Parathyroid adenoma (tissue), 2 donors: Measurements from ENCODE around the gene TRMT1.

ENCODE experiments used
- H2AFZ ChIP-seq: fragments of 300-600 bp; sonication (generic); one replicate; pipeline ENCODE4 v1.7.0; 2017; ENCODE audit warnings: antibody characterized with exemption, mild to moderate bottlenecking
- H3K27ac ChIP-seq: fragments of 300-600 bp; sonication (generic); one replicate; pipeline ENCODE4 v1.7.0; 2017
- H3K27me3 ChIP-seq: fragments of 300-600 bp; sonication (generic); one replicate; pipeline ENCODE4 v1.7.0; 2017; ENCODE audit warnings: low read length; ENCODE audit not compliant: control insufficient read depth, insufficient read depth
- H3K36me3 ChIP-seq: fragments of 300-600 bp; sonication (generic); one replicate; pipeline ENCODE4 v1.7.0; 2017; ENCODE audit warnings: low read length; ENCODE audit not compliant: control insufficient read depth, insufficient read depth
- H3K4me1 ChIP-seq: fragments of 300-600 bp; sonication (generic); one replicate; pipeline ENCODE4 v1.7.0; 2017; ENCODE audit warnings: control low read depth
- H3K4me2 ChIP-seq: fragments of 300-600 bp; sonication (generic); one replicate; pipeline ENCODE4 v1.7.0; 2017; ENCODE audit warnings: low read length
- H3K4me3 ChIP-seq: fragments of 300-600 bp; sonication (generic); one replicate; pipeline ENCODE4 v1.7.0; 2017; ENCODE audit warnings: low read depth, low read length
- H3K79me2 ChIP-seq: fragments of 300-600 bp; sonication (generic); one replicate; pipeline ENCODE4 v1.7.0; 2017; ENCODE audit warnings: control low read depth
- H3K9ac ChIP-seq: fragments of 300-600 bp; sonication (generic); one replicate; pipeline ENCODE4 v1.7.0; 2017; ENCODE audit warnings: mild to moderate bottlenecking
- H3K9me3 ChIP-seq: fragments of 300-600 bp; sonication (generic); one replicate; pipeline ENCODE4 v1.7.0; 2017; ENCODE audit warnings: low read length; ENCODE audit not compliant: control insufficient read depth
- CTCF ChIP-seq: fragments of 300-600 bp; sonication (generic); IDR thresholded peaks from one replicate; pipeline ENCODE4 v1.7.0; 2017; ENCODE audit warnings: antibody characterized with exemption, mild to moderate bottlenecking
- donor health status: primary hyperparathyroidism.

The TRMT1 gene

DNA sequence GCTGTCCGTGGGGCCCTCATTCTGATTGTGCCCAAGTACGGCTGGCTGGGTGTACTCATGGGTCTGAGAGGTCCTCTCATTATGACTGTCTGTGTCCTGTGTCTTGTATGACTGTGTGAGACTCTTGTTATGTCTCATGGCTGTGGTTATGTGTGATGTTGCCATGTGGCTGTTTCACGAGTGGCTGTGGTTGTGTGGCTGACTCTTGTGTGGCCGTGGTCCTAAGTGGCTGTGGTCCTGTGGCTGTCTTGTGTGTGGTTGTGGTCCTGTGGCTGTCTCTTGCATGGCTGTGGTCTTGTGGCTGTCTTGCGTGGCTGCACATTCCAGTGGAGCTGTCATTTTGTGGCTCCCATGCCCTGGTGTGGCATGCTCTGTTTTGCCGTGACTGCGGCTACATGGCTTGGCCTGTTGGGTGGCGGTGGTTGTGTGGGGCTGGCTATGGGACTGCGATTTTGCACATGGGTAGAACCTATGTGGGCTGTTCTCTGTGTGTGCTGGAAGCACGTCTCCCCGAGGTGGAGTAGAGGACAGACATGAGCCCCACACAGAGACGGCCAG, 16.4 kb downstream of the TRMT1 start:
- H3K79me2 ChIP-seq, result no peaks in the 10 kb centered on the region
- H3K4me1 ChIP-seq, result peaks cover 9% of the 10 kb centered on the region
- H3K9me3 ChIP-seq, result no peaks in the 10 kb centered on the region
- TF ChIP-seq CTCF, result no peak
- H3K4me3 ChIP-seq, result no peak overlapping the region
- no peak overlapping the region for H3K4me2 ChIP-seq
- H3K36me3 ChIP-seq, result no peaks in the 10 kb centered on the region
- no peak overlapping the region for H2AFZ ChIP-seq
- no peak overlapping the region for H3K9ac ChIP-seq
- H3K27me3 ChIP-seq, result no peaks in the 10 kb centered on the region
- H3K27ac ChIP-seq, result peak overlapping the region; percentile 51

- H3K27me3 ChIP-seq, result no peaks in the 10 kb centered on the region
- H3K9me3 ChIP-seq, result no peaks in the 10 kb centered on the region
- no peaks in the 10 kb centered on the region for H3K79me2 ChIP-seq
- peaks cover 9% of the 10 kb centered on the region for H3K4me1 ChIP-seq
- H3K9ac ChIP-seq, result no peak overlapping the region
- H3K4me3 ChIP-seq, result no peak overlapping the region
- no peaks in the 10 kb centered on the region for H3K36me3 ChIP-seq
- H3K4me2 ChIP-seq, result no peak overlapping the region
- H3K27ac ChIP-seq, result peak overlapping the region; percentile 51
- TF ChIP-seq CTCF, result no peak
- H2AFZ ChIP-seq, result peak overlapping the region; percentile 50
Measured at GRCh38 chr19:13099073-13099999, 17.2 kb downstream of the TRMT1 start.

DNA sequence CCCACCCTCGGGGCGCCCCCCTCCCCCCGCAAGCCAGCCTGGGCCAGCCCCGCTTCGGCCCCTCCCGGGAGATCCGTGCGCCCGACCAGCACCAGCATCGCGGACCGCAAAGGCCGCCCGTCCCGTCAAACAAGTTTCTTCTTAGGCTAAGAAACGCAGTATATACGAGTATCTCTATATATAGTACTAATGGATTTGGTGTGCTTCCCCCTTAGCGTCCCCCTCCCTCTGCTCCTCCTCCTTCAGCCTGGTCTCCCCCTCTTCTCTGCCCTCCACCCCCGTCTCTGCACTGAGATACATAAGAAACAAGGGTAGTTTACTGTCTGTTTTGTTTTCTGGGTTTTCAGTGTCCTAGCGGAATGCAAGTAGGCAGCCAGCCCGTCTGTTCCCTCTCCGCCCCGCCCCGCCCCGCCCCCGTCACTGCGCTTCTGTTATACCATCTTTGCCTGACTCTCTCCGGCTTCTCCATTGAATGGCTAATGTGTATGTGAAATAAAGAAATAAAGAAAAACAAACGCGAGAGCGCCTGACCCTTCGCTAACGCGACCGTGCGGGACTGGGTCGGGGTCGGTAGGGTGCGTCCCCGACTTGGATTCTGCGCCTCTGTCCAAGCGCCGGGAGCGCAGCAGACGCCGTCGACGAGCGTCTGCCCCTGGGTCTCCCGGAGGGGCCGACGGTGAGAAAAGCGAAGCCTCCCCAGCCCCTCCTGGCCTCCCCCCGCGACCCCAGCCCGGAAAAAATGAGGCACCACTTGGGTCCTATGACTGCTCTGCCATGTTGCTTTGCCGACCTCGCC, 18.1 kb downstream of the TRMT1 start:
- H3K9ac ChIP-seq, result no peak overlapping the region
- H3K4me1 ChIP-seq, result peaks cover 9% of the 10 kb centered on the region
- TF ChIP-seq CTCF, result no peak

GRCh38 chr19:13097463-13098258, 18.9 kb downstream of the TRMT1 start:
- Histone ChIP-seq H3K9me3 (no peaks in the 10 kb centered on the region), H3K27me3 (no peaks in the 10 kb centered on the region), H2AFZ (no peak overlapping the region), H3K4me2 (peak overlapping the region; percentile 22), H3K27ac (no peak overlapping the region), H3K36me3 (no peaks in the 10 kb centered on the region), H3K4me1 (peaks cover 4% of the 10 kb centered on the region), H3K79me2 (no peaks in the 10 kb centered on the region), H3K9ac (no peak overlapping the region), H3K4me3 (no peak overlapping the region)
- no peak for TF ChIP-seq CTCF

More for the DNA sequence above, 18.1 kb downstream of the TRMT1 start:
- Histone ChIP-seq H2AFZ (no peak overlapping the region), H3K4me2 (peak overlapping the region; percentile 0), H3K36me3 (no peaks in the 10 kb centered on the region), H3K27me3 (no peaks in the 10 kb centered on the region), H3K9me3 (no peaks in the 10 kb centered on the region), H3K4me3 (no peak overlapping the region), H3K79me2 (no peaks in the 10 kb centered on the region), H3K27ac (peak overlapping the region; percentile 19)
